ENCODE measurements around the gene ZFYVE27.

Gene ZFYVE27

DNA sequence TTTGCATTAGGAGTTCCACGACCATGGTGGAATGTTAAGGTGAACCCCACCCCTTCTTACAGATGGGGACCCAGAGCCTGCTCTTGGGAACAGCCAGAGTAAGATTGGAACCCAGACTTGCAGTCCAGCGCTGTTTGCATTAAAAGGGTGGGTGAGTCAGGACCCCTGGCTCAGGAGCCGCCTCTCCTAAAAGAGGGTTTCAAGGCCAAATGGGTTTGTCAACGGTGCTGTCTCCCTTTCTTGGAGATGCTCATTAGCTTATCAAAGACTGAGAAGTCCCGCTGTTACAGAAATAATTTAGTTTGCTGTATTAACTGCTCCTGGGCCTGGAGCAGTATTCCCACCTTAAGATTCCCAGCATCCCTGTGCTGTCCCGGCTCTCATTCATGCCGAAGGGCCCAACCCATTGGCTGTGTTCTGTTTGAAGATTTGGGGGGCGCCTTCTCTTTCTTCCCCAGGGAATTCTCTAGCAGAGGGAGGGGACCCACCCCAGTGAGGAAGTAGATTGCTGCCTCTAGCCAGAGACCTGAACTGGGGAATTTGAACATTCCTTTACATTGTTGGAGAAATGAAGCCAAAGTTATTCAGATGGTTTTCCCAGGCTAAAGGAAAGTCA lies 21.6 kb upstream of the ZFYVE27 start:
- no peak for DNase-seq

GRCh38 chr10:97717627-97718026 lies 19.3 kb upstream of the ZFYVE27 start:
- DNase-seq: no peak

DNA sequence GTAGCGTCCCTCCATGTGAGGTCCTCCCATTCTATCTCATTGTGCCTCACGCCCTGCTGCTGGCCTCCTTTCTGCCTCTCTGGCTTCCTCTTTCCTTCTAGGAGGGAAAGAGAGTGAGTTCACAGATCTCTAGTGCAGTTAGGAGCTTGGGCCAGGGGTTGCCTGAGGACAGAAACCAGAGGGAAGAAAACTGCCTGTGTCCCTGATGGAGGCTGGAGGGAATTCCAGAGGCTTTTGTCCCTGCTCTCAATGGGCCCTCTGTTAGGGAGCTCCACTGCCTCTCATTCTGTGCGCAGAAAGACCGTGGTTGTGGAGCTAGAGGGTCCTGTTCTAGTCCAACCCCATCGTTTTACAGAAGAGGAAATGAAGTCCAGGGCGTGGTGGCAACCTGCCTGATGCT lies 18.8 kb upstream of the ZFYVE27 start:
- no peak for DNase-seq

DNA sequence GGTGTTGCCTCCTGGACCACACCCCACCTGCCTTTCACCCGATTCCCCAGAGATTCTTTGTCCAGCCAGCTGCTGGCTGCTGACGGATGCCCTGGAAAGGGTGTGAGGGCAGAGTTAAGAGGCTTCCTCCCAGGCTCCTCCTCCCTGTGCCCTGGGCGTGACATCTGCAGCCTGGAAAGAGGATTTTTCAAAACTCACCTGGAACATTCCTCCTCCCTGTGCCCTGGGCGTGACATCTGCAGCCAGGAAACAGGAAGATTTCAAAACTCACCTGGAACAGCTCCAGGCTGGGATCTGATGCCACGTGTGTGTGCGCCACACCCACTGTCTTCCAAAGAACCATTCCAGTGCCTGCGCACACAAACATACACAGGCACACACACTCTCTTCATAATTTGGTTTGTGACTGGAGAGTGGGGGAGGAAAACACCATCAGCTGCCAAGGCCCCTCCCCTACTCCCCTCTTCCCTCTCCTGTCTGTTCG lies 18.2 kb upstream of the ZFYVE27 start:
- DNase-seq: no peak

- DNase-seq: no peak
Measured at GRCh38 chr10:97719602-97720001, 17.3 kb upstream of the ZFYVE27 start.

DNA sequence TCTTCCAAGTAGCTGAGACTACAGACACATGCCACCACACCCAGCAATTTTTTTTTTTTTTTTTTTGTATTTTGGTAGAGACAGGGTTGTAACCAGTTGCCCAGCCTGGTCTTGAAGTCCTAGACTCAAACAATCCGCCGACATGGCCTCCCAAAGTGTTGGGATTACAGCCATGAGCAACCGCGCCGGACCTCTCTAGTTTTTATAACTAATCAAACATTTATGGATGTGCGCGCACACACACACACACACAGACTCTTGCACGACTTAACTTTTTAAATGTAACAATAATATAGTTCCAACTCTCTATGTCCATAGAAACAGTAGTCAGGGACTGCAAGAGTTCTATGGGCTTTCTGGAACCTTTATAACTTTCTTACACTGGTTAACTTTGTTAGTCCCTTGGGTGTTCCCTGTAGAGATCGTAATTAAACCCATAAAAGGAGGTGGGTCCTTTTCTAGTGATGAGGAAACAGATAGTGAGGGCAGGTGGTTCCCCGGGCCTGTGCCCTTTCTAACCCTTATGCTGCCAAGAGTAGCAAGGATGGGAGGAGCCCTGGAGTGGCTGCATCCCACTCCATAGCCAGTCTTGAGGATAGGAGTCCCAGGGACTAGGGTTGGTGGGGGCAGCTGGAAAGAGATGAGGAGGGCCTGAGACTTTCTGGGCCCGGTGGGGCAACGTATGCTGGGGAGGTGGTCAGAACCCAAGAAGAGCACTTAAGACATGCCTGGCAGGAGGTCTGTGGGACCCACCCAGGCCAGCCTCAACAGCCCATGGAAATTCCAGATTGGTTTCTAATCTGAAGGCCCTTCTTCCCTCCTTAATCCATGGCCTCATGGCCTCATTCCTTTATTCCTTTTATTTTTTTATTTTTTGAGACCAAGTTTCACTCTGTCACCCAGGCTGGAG lies 14.8 kb upstream of the ZFYVE27 start:
- DNase-seq: no peak

DNA sequence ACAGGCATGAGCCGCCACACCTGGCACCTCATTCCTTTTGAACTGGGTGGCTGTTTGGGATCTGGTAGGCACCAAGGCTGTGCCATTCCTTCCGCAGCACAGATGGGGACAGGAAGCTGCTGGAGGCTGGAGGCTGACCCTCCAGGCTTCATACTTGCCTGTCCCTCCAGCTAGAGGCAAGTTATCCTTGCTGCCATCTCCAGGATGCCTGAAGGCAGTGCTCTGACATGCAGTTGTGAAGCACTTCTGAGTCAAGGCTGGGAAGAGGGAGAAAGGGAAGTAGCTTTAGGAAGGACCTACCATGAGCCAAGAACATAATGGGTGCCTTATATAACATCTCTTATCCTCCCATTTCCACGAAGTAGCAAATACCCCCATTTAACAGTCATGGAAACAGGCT lies 13.9 kb upstream of the ZFYVE27 start:
- DNase-seq: no peak

DNA sequence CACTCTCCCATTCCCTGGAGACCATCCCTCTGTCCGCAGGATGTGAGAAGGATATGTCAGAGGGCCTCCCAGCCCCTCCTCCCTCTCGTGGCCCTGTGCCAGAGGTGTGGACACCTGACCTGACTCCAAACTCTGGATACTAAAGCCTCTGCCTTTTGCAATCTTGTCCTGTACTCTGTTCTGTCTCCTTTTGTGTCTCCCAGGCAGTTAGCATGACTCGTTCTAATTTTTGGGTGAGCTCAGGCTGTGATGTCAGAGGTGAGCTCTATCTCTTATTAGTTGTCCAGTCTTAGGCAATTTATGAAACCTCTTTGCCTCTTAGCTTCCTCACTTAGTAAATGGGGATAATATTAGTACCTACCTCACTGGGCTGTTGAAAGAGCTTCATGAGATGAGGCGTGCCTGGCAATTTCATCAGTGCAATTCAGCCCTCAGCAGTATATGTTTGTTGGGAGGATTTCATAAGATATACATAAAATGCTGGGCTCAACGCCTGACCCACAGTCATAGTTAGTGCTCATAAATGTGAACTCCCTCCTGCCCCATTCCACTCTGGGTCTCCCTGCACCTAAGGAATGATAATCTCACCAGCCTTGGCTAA lies 12.5 kb upstream of the ZFYVE27 start:
- no peak for DNase-seq

DNA sequence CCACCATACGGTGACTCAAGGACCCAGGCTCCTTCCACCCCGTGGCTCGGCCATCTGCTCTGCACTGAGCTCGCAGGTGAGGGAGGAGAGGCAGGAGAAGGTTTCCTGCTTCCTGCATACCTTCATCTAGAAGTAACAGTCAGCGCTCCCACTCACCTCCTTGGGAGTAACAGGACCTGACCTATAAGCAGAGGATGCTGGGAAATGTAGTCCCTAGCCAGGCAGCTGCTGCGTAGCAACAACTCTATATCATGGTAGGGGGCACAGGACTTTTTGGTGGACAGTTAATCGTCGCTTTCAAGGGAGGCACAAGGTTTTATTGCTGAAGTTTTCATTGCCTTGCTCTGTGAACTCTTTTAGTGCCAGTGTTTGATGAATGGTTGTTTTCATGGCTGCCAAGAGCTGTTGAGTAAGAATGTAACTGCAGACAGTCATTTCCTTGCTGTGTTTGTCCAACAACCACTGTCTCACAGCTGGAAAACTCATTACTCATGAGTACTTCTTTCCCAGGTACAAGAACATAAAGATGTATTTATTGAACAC lies 10.2 kb upstream of the ZFYVE27 start:
- DNase-seq: no peak

GRCh38 chr10:97729014-97729413 lies 7.9 kb upstream of the ZFYVE27 start:
- no peak for DNase-seq

DNA sequence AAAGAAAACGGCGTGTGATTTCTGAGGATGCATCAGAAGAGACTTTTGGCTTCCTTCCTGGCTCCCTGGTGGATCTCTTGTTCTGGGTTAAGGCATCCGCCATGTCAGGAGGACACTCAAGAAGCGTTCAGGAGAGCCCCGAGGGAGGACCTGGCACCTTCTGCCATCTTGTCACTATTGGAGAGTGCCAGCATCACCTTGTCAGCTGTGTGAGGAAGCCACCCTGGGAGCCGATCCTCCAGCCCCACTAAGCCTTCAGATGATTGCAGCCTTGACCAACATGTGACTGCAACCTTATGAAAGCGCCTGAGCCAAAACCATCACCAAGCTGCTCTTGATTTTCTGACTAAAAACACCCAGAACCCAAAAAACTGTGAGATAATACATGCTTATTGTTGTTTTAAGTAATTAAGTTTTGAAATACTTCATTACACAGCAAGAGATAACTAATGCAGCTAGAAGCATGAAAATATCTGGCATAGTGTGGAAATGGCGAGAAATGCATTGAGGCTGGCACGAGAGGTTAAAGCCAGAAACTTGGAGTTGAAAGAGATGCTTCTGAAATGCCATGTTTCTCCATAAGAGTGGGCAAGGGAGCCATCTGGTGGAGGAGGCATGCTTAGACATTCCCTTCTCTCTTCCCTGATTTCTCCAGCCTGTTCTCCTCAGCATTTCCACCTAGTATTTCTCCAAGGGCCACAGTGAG lies 5.4 kb upstream of the ZFYVE27 start:
- DNase-seq: peak; percentile 61 to 63

- DNase-seq: no peak
Measured at GRCh38 chr10:97732052-97732359, 4.9 kb upstream of the ZFYVE27 start.

DNA sequence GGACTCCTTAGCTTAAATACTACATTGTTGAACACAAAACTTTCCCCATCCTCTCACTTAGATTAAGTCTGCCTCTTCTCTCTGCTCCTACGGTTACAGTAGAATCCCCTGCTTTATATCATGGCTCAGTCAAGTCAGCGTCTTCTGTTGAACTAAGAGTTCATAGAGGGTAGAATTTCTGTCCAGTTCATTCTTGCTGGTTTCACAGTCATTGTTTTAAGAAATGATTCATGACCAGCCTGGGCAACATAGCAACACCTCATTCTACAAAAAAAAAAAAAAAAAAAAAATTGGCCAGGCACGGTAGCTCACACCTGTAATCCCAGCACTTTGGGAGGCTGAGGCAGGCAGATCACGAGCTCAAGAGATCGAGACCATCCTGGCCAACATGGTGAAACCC lies 3.7 kb upstream of the ZFYVE27 start:
- no peak for DNase-seq

- no peak for DNase-seq
Measured at GRCh38 chr10:97734021-97734420, 2.9 kb upstream of the ZFYVE27 start.

DNA sequence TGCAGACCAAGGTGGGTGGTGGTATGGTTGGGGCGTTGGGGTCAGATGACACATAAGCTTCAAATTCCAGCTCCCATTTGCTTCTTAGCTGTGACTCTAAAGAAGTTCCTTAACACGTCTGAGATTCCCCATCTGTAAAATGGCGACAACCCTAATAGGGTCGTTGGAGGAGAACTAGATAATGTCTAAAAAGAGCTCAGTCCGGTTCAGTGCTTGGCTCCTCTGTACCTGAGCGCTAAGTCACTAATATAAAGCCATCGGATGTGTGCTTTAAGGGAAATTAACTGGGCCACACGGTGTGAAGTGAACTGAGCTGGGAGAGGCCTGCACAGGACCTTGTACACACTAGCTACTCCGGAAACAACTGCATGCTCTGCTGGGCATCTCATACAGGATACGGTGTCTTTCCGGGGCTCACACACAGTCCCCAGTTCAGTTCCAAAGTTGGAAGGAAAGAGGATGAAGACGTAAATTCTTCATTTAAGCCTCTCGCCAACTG lies 476 bp upstream of the ZFYVE27 start:
- DNase-seq: no peak

DNA sequence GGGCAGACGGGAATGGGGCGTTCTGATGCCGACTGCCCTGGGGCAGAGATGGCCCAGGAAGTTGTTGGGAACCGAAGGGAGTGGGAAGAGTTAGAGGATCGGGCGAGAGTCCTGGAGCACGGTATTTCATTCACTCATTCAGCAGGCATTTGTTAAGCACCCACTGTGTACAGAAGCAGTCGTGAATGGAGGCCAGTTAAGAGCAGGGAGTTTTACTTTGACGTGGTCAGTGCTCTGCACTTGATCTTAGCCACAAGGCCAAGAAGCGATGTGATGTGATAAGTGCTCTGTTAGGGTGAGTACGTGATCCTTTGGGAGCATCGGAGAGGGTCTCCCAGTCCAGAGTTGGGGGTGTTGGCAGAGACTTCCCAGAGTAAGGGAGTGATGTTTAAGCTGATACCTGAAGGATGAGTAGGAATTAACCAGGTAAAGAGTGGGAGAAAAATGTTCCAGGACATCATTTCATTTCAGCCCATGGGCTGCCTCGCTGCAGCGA lies 890 bp downstream of the ZFYVE27 start:
- no peak for DNase-seq

GRCh38 chr10:97738616-97739015 lies 1.7 kb downstream of the ZFYVE27 start:
- no peak for DNase-seq

GRCh38 chr10:97740613-97741012 lies 3.7 kb downstream of the ZFYVE27 start:
- no peak for DNase-seq

DNA sequence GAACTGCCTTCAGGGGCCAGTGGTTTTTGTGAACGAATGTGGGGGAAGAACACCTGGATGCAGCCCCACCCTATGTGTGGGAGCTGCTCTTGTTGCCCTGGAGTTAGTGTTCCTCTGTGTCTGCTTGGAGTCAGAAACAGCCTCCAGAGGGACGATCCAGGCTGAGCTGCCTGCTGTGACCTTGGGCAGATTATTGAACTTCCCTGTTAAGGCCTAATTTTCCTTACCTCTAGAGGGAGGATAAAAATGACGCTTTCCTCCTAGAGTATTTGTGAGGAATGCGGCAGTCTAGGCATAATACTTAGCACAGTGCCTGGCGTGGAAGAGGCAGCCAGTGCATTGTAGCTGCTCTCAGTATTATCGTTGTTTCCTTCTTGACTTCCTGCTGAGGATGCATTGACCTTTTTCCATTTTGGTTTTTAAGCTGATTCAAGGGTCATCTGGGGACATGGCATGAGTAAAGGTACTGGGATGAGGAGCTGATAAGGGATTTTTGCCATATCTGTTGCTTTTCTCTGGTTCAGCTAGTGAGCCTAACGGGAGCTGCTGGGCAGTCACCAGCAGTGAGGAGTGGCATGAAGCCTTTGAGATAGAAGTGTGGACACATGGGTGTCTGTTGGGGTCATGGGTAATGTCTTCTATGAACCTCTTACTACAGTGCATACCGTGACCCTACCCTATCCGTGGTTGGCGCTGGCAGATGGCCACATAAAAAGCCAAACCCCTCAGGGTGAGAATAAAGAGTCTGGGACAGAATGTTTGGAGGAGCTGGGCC lies 6.4 kb downstream of the ZFYVE27 start:
- no peak for DNase-seq

DNA sequence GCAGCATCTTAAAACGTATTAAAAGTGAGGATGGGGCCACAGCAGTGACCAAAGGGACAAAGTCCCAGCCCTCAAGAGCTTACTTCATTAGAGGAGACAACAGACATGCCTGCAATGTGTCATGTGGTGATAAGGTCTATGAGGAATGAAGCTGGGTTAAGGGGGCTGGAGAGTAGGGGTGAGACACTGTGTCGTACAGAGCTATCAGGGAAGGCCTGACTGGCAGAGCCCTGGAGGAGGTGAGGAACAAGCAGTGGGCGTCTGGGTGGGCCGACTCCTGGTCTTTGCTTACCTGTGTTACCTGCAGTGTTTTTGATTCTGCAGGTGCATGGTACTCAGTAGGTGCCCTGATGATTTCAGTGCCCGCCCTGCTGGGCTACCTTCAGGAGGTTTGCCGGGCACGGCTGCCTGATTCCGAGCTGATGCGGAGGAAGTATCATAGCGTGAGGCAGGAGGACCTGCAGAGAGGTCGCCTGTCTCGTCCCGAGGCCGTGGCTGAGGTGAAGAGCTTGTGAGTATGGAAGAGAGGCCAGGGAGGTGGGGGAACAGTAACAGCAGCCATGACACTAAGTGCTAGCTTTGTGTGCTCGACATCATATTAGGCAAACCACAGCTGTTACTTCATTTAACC lies 7.6 kb downstream of the ZFYVE27 start:
- DNase-seq: no peak

GRCh38 chr10:97747573-97747972 lies 10.6 kb downstream of the ZFYVE27 start:
- DNase-seq: no peak
